Pancreas (tissue), 10 donors: Measurements from ENCODE around the gene ABCE1. TPM values are rescaled to one million over a fixed set of nuclear protein-coding genes. Genes with fewer than 3 reads are reported as not detected.

ENCODE experiments used
- ATAC-seq, 4 donors: fragments of 200-7000 bp; cut with Tn5 transposase; one replicate each; pipeline versions ENCODE4 v1.8.0 to v1.9.1; 2020; ENCODE audit warnings: mild to moderate bottlenecking in 4 of 4, moderate library complexity in 4 of 4
- DNase-seq, 6 donors: peaks; one replicate each; pipeline ENCODE4 v3.0.0-alpha.2; 2020
- FAIRE-seq: peaks from 2 replicates; lab custom pipeline; 2012; peaks lifted over from hg19 to GRCh38; lab: Jason Lieb, UNC
- H3K27ac ChIP-seq, 4 donors: fragments of 200-600 bp; sonication (generic); 1 replicate in 3 of 4; 2 replicates in 1 of 4; pipeline versions ENCODE4 v1.5.0 to v1.8.0; 2020
- H3K27me3 ChIP-seq, 4 donors: fragments of 200-600 bp; one replicate each; pipeline ENCODE4 v1.8.0; 2021
- H3K36me3 ChIP-seq, 3 donors: fragments of 200-600 bp; sonication (generic) in 1 of 3; one replicate each; pipeline versions ENCODE4 v1.5.0 to v1.8.0; 2020 to 2021
- H3K4me1 ChIP-seq, 3 donors: fragments of 200-600 bp; one replicate each; pipeline ENCODE4 v1.8.0; 2021
- H3K4me3 ChIP-seq, 4 donors: fragments of 200-600 bp; sonication (generic) in 2 of 4; one replicate each; pipeline versions ENCODE4 v1.5.0 to v1.8.0; 2020 to 2021
- H3K9me3 ChIP-seq, 4 donors: fragments of 200-600 bp; one replicate each; pipeline ENCODE4 v1.8.0; 2021
- WGBS, 2 donors: extraction: QIAGEN DNeasy Blood & Tissue Kit; methylation state at CpG; one replicate each; pipeline ENCODE4 v1.1.7; 2013; 5-methylcytosine and 5-hydroxymethylcytosine counted together
- intact Hi-C, 3 donors: fragments of 100-400 bp; cut with DNase I; formaldehyde crosslinking; loops; one replicate each; pipeline versions ENCODE4 v1.11.1 to v1.14.2; 2022
- polyA plus RNA-seq, 2 donors: library from polyadenylated mRNA; stranded (reverse); fragments of 200-250 nt; gene quantifications; one replicate each; pipeline ENCODE4 v1.2.3, GENCODE V29; 2013
- total RNA-seq, 6 donors: library from RNA; stranded (reverse); fragmentation: NEBNext Ultra II Directional in 4 of 6; extraction: Animal tissue kit (Norgen Biotek cat#: 25700) in 4 of 6; gene quantifications; one replicate each; pipeline versions ENCODE4 v1.2.1 to v1.2.4, GENCODE V29; 2021 to 2023
- TF ChIP-seq, protein P1 (sequence below), 4 donors: fragments of 200-600 bp; sonication (generic) in 3 of 4; IDR thresholded peaks; one replicate each; pipeline versions ENCODE4 v1.5.0 to v1.8.0; 2021; ENCODE audit warnings: antibody characterized with exemption in 4 of 4
- donor health status: healthy with polysubstance abuse.
- donor health status: DM: no; HTN: no; CAD: no; lungs with moderate emphysema.
- donor health status: DM: no; HTN: no; CAD: no.
- donor health status: control.
- donor health status: control.
- donor health status: Bipolar disorder and iron deficiency.
- donor health status: DM: yes; HTN: yes; CAD: no.
- donor health status: DM: no; HTN: no; CAD: no.
- donor health status: DM: no; HTN: no; CAD: no.
- donor health status: DM: yes; HTN: yes; CAD: no.

Gene ABCE1
- total and polyA plus RNA-seq, 8 donors, result 9.6 to 51.8 (median 29.2) TPM

DNA sequence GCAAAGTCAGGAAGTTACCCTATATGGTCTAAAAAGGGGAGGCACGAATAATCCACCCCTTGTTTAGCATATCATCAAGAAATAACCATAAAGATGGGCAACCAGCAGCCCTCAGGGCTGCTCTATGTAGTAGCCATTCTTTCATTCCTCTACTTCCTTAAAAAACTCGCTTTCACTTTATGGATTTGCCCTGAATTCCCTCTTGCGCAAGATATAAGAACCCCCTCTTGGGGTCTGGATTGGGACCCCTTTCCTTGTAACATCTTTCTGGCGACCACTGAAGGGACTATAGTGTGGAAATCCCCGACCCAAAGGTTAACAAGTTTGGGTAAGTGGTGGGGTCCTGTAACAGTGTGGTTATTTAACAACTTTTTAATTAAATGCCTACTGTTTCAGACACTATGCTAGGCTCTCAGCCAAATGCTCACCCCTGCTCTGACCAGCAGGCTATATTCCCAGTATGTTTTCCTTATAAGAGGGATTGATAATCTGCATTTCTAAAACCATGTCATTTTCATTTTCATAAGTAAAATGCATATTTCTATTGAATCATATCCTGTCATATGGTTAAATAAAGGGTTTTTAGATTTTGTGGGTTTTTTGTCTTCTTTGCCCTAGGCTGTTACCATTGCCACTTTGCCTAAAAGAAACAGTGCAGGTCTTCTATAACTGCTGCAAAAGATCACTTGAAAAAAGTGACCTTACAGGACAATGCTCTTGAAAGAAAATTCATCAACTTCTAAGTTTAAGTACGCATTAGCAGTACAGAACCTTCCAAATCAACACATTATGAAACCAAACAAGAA lies 41.6 kb upstream of the ABCE1 start:
- no peaks in the 10 kb centered on the region for H3K36me3 ChIP-seq
- ATAC-seq (no peak), DNase-seq (no peak), FAIRE-seq (no peak)
- WGBS, 2 donors, result 95 to 96% methylated on average over 6 of the region's 6 CpGs
- H3K27ac ChIP-seq, result no peak overlapping the region
- intact Hi-C loops, result no loop called here
- H3K4me1 ChIP-seq, result no peaks in the 10 kb centered on the region
- no peaks in the 10 kb centered on the region for H3K9me3 ChIP-seq
- TF ChIP-seq, protein P1, sequence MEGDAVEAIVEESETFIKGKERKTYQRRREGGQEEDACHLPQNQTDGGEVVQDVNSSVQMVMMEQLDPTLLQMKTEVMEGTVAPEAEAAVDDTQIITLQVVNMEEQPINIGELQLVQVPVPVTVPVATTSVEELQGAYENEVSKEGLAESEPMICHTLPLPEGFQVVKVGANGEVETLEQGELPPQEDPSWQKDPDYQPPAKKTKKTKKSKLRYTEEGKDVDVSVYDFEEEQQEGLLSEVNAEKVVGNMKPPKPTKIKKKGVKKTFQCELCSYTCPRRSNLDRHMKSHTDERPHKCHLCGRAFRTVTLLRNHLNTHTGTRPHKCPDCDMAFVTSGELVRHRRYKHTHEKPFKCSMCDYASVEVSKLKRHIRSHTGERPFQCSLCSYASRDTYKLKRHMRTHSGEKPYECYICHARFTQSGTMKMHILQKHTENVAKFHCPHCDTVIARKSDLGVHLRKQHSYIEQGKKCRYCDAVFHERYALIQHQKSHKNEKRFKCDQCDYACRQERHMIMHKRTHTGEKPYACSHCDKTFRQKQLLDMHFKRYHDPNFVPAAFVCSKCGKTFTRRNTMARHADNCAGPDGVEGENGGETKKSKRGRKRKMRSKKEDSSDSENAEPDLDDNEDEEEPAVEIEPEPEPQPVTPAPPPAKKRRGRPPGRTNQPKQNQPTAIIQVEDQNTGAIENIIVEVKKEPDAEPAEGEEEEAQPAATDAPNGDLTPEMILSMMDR (IDR thresholded peaks at IDR 0.05), result no peak
- H3K4me3 ChIP-seq, result no peak overlapping the region
- no peaks in the 10 kb centered on the region for H3K27me3 ChIP-seq

DNA sequence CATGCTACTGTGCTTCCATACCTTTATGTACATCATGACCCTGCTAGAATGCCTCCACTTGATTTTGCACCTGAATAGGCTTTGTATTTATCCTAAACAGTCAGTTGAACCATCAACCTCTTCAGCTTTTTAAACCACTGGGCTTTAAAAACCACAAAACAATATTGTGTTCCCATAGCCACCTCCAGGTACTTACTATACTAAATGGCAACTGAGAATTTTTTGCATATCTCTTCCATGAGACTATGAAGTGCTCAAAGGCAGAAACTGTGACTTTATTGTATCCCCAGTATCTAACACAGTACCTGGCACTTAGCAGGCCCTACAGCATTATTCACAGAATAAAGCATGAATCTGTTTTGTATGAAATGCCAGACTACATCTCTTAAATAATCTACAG lies 39.9 kb upstream of the ABCE1 start:
- no peaks in the 10 kb centered on the region for H3K27me3 ChIP-seq
- DNase-seq (no peak), ATAC-seq (no peak), FAIRE-seq (no peak)
- no peaks in the 10 kb centered on the region for H3K4me1 ChIP-seq
- intact Hi-C loops, result no loop called here
- no peak overlapping the region for H3K27ac ChIP-seq
- no peaks in the 10 kb centered on the region for H3K9me3 ChIP-seq
- no peaks in the 10 kb centered on the region for H3K36me3 ChIP-seq
- TF ChIP-seq, protein P1 (IDR thresholded peaks at IDR 0.05), result no peak
- no peak overlapping the region for H3K4me3 ChIP-seq

DNA sequence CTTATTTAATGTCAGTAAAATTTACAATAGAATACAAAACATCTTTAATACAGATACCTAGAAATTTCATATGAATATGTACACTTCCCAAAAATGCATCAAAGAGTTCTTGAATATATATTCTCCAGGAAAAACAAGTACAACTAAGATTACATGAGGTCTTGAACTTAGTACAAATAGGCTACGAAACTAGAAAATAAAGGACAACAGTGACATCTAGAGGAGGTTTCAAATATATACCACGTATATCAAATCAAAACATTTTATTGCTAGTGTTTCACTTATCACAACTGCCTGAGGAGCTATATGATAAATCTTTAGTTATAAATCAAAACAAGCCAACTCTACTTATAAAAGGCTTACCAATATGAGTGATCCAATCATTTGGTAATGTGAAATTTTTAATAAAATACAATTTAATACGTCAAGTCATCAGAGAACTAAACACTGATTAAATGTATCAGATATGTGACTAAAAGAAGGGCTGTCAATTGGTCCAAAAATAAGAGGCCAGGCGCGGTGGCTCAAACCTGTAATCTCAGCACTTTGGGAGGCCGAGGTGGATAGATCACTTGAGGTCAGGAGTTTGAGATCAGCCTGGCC lies 36.7 kb upstream of the ABCE1 start:
- peak; percentile 53 to 79 (median 78) for ATAC-seq
- DNase-seq, result no peak
- 59 to 62% methylated on average over 6 of the region's 6 CpGs for WGBS, 2 donors
- H3K27ac ChIP-seq, result no peak overlapping the region
- H3K9me3 ChIP-seq, result no peaks in the 10 kb centered on the region
- no peaks in the 10 kb centered on the region for H3K27me3 ChIP-seq
- intact Hi-C loops, result loop anchor here in 1 of 3 donors (10.0 kb wide), 1 partner anchor 887 kb away; no protein-coding TSS in a partner anchor
- peak; percentile 96 for FAIRE-seq
- TF ChIP-seq, protein P1 (IDR thresholded peaks at IDR 0.05), result peak in 2 of 4 donors; percentile 32 to 35
- peaks cover 11 to 13% (median 11%) of the 10 kb centered on the region in 3 donors for H3K4me1 ChIP-seq
- H3K4me3 ChIP-seq, result no peak overlapping the region
- no peaks in the 10 kb centered on the region for H3K36me3 ChIP-seq

DNA sequence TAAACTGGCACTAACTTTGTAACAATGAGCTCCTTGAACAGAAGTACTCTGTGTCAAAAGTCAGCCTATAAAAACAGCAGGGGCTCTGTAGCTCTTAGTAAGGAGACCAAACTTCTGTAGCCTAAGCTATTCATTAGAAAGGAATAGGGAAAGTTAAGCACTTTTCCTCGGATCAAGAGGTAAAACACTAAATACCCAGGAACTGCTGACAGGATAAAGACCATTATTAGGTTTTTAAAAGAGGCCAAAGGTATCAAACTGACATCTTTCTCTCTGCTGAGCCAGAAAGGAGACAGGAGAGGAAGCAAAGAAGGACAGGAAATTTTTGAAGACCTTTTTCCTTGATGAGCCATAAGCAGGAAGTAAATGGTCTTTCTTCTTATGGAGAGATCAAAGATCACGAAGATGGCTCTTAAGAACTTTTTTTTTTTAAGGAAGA lies 32.0 kb upstream of the ABCE1 start:
- ATAC-seq (no peak), DNase-seq (no peak)

More for the DNA sequence above, 32.0 kb upstream of the ABCE1 start:
- intact Hi-C loops, result loop anchor here in 1 of 3 donors (10.0 kb wide), 1 partner anchor 891 kb away; no protein-coding TSS in a partner anchor
- Histone ChIP-seq H3K9me3 (no peaks in the 10 kb centered on the region), H3K4me1 (peaks cover 11 to 13% (median 11%) of the 10 kb centered on the region in 3 donors), H3K36me3 (no peaks in the 10 kb centered on the region), H3K4me3 (no peak overlapping the region), H3K27ac (no peak overlapping the region), H3K27me3 (no peaks in the 10 kb centered on the region)
- TF ChIP-seq, protein P1 (IDR thresholded peaks at IDR 0.05), result no peak
- 57 to 63% methylated on average over 2 of the region's 2 CpGs for WGBS, 2 donors
- no peak for FAIRE-seq
